SK-N-MC (cell line): ENCODE measurements around the gene CDH4.

Source experiments
- DNase-seq: peaks from one replicate; pipeline ENCODE4 v3.0.0-alpha.2; 2011; ENCODE audit warnings: low read depth, low spot score
- H3K27ac ChIP-seq: fragments of 200-600 bp; sonication (generic); 2 replicates; pipeline ENCODE4 v1.5.1; 2016; ENCODE audit warnings: mixed run types
- H3K36me3 ChIP-seq: fragments of 200-600 bp; sonication (generic); 2 replicates; pipeline ENCODE4 v1.6.1; 2017; ENCODE audit warnings: antibody characterized with exemption, low read length, mixed read lengths; ENCODE audit not compliant: insufficient read depth
- H3K4me3 ChIP-seq: fragments of 200-600 bp; sonication (generic); 2 replicates; pipeline ENCODE4 v1.5.1; 2016
- H3K9ac ChIP-seq: fragments of 200-600 bp; sonication (generic); 2 replicates; pipeline ENCODE4 v1.8.0; 2017; ENCODE audit warnings: mixed run types, mixed read lengths; ENCODE audit not compliant: insufficient read length
- H3K9me3 ChIP-seq: fragments of 200-600 bp; sonication (generic); 2 replicates; pipeline ENCODE4 v1.6.1; 2017; ENCODE audit warnings: low read depth, mild to moderate bottlenecking, antibody characterized with exemption, low read length, moderate library complexity, mixed read lengths
- EZH2 ChIP-seq: fragments of 200-600 bp; sonication (generic); IDR thresholded peaks from one replicate; pipeline ENCODE4 v1.6.1; 2017; ENCODE audit warnings: antibody characterized with exemption
- FOXP2 ChIP-seq: optimal IDR thresholded peaks from 2 replicates; pipeline ENCODE3; 2011; ENCODE audit warnings: mild to moderate bottlenecking, moderate library complexity; ENCODE audit not compliant: insufficient read depth; ENCODE audit errors: extremely low read length, control extremely low read depth
- POLR2AphosphoS5 ChIP-seq: IDR thresholded peaks from 2 replicates; pipeline ENCODE4 v1.6.1; 2012; ENCODE audit warnings: mild to moderate bottlenecking, low read depth, low read length, borderline replicate concordance

Gene CDH4

GRCh38 chr20:61601361-61601760 is 349.3 kb downstream of the CDH4 start:
- no peak for DNase-seq
- Histone ChIP-seq H3K9me3 (no peaks in the 10 kb centered on the region), H3K36me3 (no peaks in the 10 kb centered on the region), H3K9ac (no peak overlapping the region), H3K27ac (no peak overlapping the region), H3K4me3 (no peak overlapping the region)
- TF ChIP-seq POLR2AphosphoS5 (no peak), EZH2 (no peak), FOXP2 (no peak)

GRCh38 chr20:61601853-61602252 is 349.8 kb downstream of the CDH4 start:
- H3K36me3 ChIP-seq = no peaks in the 10 kb centered on the region
- no peak overlapping the region for H3K9ac ChIP-seq
- H3K9me3 ChIP-seq = no peaks in the 10 kb centered on the region
- DNase-seq = no peak
- no peak for TF ChIP-seq EZH2
- no peak for TF ChIP-seq FOXP2
- no peak for TF ChIP-seq POLR2AphosphoS5
- H3K27ac ChIP-seq = no peak overlapping the region
- H3K4me3 ChIP-seq = no peak overlapping the region

- Histone ChIP-seq H3K9me3 (no peaks in the 10 kb centered on the region), H3K4me3 (no peak overlapping the region), H3K9ac (no peak overlapping the region), H3K36me3 (no peaks in the 10 kb centered on the region), H3K27ac (no peak overlapping the region)
- DNase-seq = no peak
- TF ChIP-seq FOXP2 (no peak), POLR2AphosphoS5 (no peak), EZH2 (no peak)
Measured at GRCh38 chr20:61603715-61604114, 351.7 kb downstream of the CDH4 start.

- H3K9me3 ChIP-seq = no peaks in the 10 kb centered on the region
- no peak for DNase-seq
- TF ChIP-seq POLR2AphosphoS5 (no peak), FOXP2 (no peak), EZH2 (no peak)
- no peak overlapping the region for H3K27ac ChIP-seq
- no peak overlapping the region for H3K4me3 ChIP-seq
- no peak overlapping the region for H3K9ac ChIP-seq
- no peaks in the 10 kb centered on the region for H3K36me3 ChIP-seq
Measured at GRCh38 chr20:61604549-61604948, 352.5 kb downstream of the CDH4 start.

GRCh38 chr20:61605283-61605682 is 353.2 kb downstream of the CDH4 start:
- no peak overlapping the region for H3K9ac ChIP-seq
- DNase-seq = no peak
- no peaks in the 10 kb centered on the region for H3K9me3 ChIP-seq
- TF ChIP-seq POLR2AphosphoS5 (no peak), EZH2 (no peak), FOXP2 (no peak)
- H3K36me3 ChIP-seq = no peaks in the 10 kb centered on the region
- H3K4me3 ChIP-seq = no peak overlapping the region
- no peak overlapping the region for H3K27ac ChIP-seq

GRCh38 chr20:61605862-61606557 is 353.9 kb downstream of the CDH4 start:
- Histone ChIP-seq H3K9me3 (no peaks in the 10 kb centered on the region), H3K4me3 (no peak overlapping the region), H3K9ac (no peak overlapping the region), H3K36me3 (no peaks in the 10 kb centered on the region), H3K27ac (no peak overlapping the region)
- no peak for TF ChIP-seq EZH2
- no peak for DNase-seq

- Histone ChIP-seq H3K9ac (no peak overlapping the region), H3K9me3 (no peaks in the 10 kb centered on the region), H3K4me3 (no peak overlapping the region), H3K27ac (no peak overlapping the region), H3K36me3 (no peaks in the 10 kb centered on the region)
- no peak for DNase-seq
- TF ChIP-seq EZH2 (no peak), POLR2AphosphoS5 (no peak), FOXP2 (no peak)
Measured at GRCh38 chr20:61608275-61609085, 356.4 kb downstream of the CDH4 start.

- Histone ChIP-seq H3K4me3 (no peak overlapping the region), H3K9ac (no peak overlapping the region), H3K36me3 (no peaks in the 10 kb centered on the region), H3K9me3 (no peaks in the 10 kb centered on the region), H3K27ac (no peak overlapping the region)
- DNase-seq = no peak
- TF ChIP-seq EZH2 (no peak), POLR2AphosphoS5 (no peak), FOXP2 (no peak)
Measured at GRCh38 chr20:61609461-61609860, 357.4 kb downstream of the CDH4 start.
